Lung (tissue), 12 donors: ENCODE measurements around the gene ULK4. TPM values are rescaled to one million over a fixed set of nuclear protein-coding genes. Genes with fewer than 3 reads are reported as not detected.

Source experiments
- ATAC-seq: fragments of 200-7000 bp; cut with Tn5 transposase; one replicate; pipeline ENCODE4 v1.9.1; 2020; ENCODE audit warnings: moderate number of reproducible peaks; ENCODE audit not compliant: insufficient read depth, low FRiP score
- DNase-seq, 3 donors: peaks; one replicate each; pipeline ENCODE4 v3.0.0-alpha.2; 2013 to 2017
- H3K27ac ChIP-seq, 2 donors: one replicate each; pipeline ENCODE4 v1.5.1; 2013; ENCODE audit warnings: mild to moderate bottlenecking in 2 of 2, moderate library complexity in 2 of 2, control low read depth in 1 of 2, inconsistent platforms in 1 of 2, low read depth in 1 of 2, low read length in 1 of 2
- H3K27me3 ChIP-seq, 3 donors: one replicate each; pipeline ENCODE4 v1.5.1; 2013; ENCODE audit warnings: low read length in 2 of 3; ENCODE audit not compliant: control insufficient read depth in 3 of 3, insufficient read depth in 3 of 3
- H3K36me3 ChIP-seq, 4 donors: one replicate each; pipeline ENCODE4 v1.5.1; 2013; ENCODE audit warnings: low read length in 4 of 4, mild to moderate bottlenecking in 1 of 4, moderate library complexity in 1 of 4; ENCODE audit not compliant: control insufficient read depth in 4 of 4, insufficient read depth in 4 of 4
- H3K4me1 ChIP-seq, 5 donors: one replicate each; pipeline ENCODE4 v1.5.1; 2013; ENCODE audit warnings: low read length in 5 of 5, mild to moderate bottlenecking in 2 of 5, moderate library complexity in 1 of 5; ENCODE audit not compliant: control insufficient read depth in 5 of 5, insufficient read depth in 5 of 5
- H3K4me3 ChIP-seq: one replicate; pipeline ENCODE4 v1.5.1; 2013; ENCODE audit warnings: mild to moderate bottlenecking, control low read depth, moderate library complexity
- H3K9ac ChIP-seq, 2 donors: one replicate each; pipeline ENCODE4 v1.5.1; 2013; ENCODE audit warnings: low read length in 2 of 2, control low read depth in 1 of 2; ENCODE audit not compliant: insufficient read depth in 1 of 2
- H3K9me3 ChIP-seq, 4 donors: one replicate each; pipeline ENCODE4 v1.5.1; 2013; ENCODE audit warnings: low read length in 3 of 4, mild to moderate bottlenecking in 1 of 4, moderate library complexity in 1 of 4; ENCODE audit not compliant: control insufficient read depth in 4 of 4, insufficient read depth in 3 of 4
- WGBS, 2 donors: extraction: QIAGEN DNeasy Blood & Tissue Kit; methylation state at CpG; one replicate each; pipeline ENCODE4 v1.1.7; 2013; 5-methylcytosine and 5-hydroxymethylcytosine counted together
- polyA plus RNA-seq, 2 donors: library from polyadenylated mRNA; stranded (reverse); fragments of 200-250 nt; gene quantifications; one replicate each; pipeline ENCODE4 v1.2.1, GENCODE V29; 2013
- total RNA-seq, 2 donors: library from RNA; depleted of rRNA in 1 of 2; stranded (reverse); fragments of >200 nt in 1 of 2; gene quantifications; one replicate each; pipeline ENCODE4 v1.2.1, GENCODE V29; 2014 to 2021
- TF ChIP-seq, protein P1 (sequence below): IDR thresholded peaks from 2 replicates; pipeline ENCODE4 v1.5.1; 2012; ENCODE audit warnings: mild to moderate bottlenecking; ENCODE audit errors: control extremely low read depth, extremely low read depth
- donor health status: control.
- donor health status: control.
- donor health status: Bipolar disorder and iron deficiency.
- donor health status: healthy.
- donor health status: DM: yes; HTN: yes; CAD: no.

Gene ULK4
- total and polyA plus RNA-seq, 4 donors, result 2.8 to 56.0 (median 12.6) TPM

DNA sequence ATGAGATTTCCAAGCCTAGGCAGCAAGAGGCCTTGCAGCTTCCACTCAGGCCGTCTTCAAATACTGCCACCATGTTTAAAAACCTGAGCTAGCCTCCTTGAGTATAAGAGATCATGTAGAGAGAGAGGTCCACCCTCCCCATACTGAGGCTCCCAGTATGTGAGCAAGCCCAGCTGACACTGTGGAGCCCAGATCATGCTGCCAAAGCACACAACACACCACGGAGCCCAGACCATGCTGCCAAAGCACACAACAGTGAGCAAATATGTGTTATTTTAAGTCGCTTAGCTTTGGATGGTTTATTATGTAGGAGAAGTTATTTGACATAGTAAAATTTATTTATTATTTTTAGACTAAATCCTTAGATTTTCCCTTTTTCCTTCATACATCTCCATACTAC lies 428.9 kb downstream of the ULK4 start:
- Histone ChIP-seq H3K4me3 (no peak overlapping the region), H3K9ac (no peak overlapping the region), H3K36me3 (no peaks in the 10 kb centered on the region), H3K4me1 (no peaks in the 10 kb centered on the region), H3K9me3 (peaks cover 0 to 3% (median 0%) of the 10 kb centered on the region in 4 donors), H3K27me3 (no peaks in the 10 kb centered on the region), H3K27ac (no peak overlapping the region)
- WGBS, 2 donors, result 90 to 92% methylated on average over 3 of the region's 3 CpGs
- no peak for DNase-seq
- ATAC-seq, result no peak
- TF ChIP-seq, protein P1, sequence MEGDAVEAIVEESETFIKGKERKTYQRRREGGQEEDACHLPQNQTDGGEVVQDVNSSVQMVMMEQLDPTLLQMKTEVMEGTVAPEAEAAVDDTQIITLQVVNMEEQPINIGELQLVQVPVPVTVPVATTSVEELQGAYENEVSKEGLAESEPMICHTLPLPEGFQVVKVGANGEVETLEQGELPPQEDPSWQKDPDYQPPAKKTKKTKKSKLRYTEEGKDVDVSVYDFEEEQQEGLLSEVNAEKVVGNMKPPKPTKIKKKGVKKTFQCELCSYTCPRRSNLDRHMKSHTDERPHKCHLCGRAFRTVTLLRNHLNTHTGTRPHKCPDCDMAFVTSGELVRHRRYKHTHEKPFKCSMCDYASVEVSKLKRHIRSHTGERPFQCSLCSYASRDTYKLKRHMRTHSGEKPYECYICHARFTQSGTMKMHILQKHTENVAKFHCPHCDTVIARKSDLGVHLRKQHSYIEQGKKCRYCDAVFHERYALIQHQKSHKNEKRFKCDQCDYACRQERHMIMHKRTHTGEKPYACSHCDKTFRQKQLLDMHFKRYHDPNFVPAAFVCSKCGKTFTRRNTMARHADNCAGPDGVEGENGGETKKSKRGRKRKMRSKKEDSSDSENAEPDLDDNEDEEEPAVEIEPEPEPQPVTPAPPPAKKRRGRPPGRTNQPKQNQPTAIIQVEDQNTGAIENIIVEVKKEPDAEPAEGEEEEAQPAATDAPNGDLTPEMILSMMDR, result no peak

DNA sequence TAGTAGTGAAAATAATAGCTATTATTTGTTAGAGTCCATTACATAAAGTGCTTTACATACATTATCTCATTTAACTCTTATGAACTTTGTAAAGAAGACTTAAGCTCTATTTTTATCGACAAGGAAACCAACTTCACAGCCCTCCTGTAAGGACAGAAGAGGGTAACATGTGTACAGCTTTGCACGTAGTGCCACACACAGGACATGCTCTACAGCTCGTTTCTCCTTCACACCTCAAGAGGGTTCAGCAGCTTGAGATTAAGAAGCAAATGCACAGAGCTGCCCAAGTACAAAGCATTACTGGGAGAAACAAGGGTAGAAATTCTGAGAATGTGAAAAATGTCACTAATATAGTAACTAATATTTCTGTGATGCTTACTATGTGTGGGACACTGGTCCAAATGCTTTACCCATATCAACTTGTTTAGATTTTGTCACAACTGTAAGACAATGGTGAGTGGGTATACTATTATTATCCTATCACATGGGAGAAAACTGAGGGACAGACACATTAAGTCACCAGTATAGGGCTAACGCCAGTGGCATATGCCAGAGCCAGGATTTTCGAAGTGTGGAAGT lies 434.8 kb downstream of the ULK4 start:
- 81 to 89% methylated on average over 5 of the region's 5 CpGs for WGBS, 2 donors
- no peaks in the 10 kb centered on the region for H3K36me3 ChIP-seq
- TF ChIP-seq, protein P1, result no peak
- no peaks in the 10 kb centered on the region for H3K27me3 ChIP-seq
- H3K4me1 ChIP-seq, result no peaks in the 10 kb centered on the region
- no peak overlapping the region for H3K27ac ChIP-seq
- no peak overlapping the region for H3K9ac ChIP-seq
- no peak for ATAC-seq
- DNase-seq, result no peak
- no peak overlapping the region for H3K4me3 ChIP-seq
- no peaks in the 10 kb centered on the region for H3K9me3 ChIP-seq

DNA sequence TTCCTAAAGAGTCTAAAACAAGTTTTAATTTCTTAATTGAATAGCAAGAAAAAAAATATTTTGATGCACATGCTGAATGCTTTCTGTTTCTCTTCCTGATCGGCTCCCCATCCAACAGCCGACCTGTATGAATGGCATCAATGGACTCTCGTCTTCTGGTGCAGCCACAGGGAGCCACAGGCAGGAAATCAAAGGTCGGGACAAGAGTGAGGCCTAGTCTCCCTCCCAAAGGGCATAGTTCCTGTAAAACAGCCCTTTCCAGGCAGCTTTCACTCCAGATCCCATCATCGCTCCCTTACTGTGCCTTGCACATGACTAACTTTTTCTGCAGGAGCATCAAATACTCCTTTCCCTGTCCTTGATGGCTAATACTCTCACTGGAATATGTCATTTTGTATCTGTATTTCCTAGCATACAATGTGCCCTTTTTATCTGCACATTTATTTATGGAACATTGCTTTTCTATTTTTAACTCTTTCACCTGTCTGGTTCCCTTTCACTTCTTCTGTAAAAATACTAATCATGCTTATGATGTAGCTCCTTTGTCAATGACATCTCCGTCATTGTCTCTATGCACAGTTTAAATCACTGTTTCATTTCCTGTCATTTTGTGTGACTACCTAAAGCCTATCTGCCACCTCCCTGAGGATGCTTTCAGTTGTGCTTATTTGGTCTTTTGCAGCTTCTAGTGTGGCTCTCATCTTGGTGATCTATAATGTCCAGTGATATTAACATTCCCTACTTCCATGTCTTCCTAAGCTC lies 436.4 kb downstream of the ULK4 start:
- Histone ChIP-seq H3K4me1 (no peaks in the 10 kb centered on the region), H3K27ac (no peak overlapping the region), H3K9me3 (no peaks in the 10 kb centered on the region), H3K9ac (no peak overlapping the region), H3K4me3 (no peak overlapping the region), H3K36me3 (no peaks in the 10 kb centered on the region), H3K27me3 (no peaks in the 10 kb centered on the region)
- 79 to 88% methylated on average over 6 of the region's 6 CpGs for WGBS, 2 donors
- no peak for ATAC-seq
- DNase-seq, result no peak
- TF ChIP-seq, protein P1, result no peak
